Activated CD8-positive, alpha-beta memory T cell treated with anti-CD3 and anti-CD28 coated beads, Interleukin-2, amount 50 U/mL, for 24 hours (primary cell): Measurements from ENCODE around the gene OR51B2.
"Not testable (repeated sequence)": the region's sequence is repeated elsewhere in the genome, so short reads cannot be mapped to it uniquely, and the experiment has no call there.

Experiments
- DNase-seq: peaks from one replicate; pipeline ENCODE4 v3.0.0-alpha.2; 2020; ENCODE audit errors: extremely low read depth

Gene OR51B2, protein sequence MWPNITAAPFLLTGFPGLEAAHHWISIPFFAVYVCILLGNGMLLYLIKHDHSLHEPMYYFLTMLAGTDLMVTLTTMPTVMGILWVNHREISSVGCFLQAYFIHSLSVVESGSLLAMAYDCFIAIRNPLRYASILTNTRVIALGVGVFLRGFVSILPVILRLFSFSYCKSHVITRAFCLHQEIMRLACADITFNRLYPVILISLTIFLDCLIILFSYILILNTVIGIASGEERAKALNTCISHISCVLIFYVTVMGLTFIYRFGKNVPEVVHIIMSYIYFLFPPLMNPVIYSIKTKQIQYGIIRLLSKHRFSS

DNA sequence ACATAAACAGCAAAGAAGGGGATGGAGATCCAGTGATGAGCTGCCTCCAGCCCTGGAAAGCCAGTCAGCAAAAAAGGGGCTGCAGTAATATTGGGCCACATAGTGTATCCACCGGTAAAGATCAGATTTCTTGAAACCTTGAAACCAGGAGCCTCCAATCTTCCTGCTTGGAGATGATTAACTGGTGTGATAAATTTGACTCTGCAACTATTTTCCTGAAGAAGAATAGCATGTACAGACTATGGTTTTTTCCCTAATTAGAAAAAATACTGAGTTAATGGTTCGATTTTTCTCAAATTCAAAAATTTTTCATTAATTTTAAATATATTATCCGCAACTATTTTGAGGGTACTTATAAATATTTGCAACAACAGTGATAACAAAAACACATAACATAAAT, at the start of gene OR51B2:
OR51B2 (minus strand) TSS at position 101 of the 400 bp plus-strand sequence; CDS start at position 101, 0 bp downstream.
- DNase-seq = no peak

DNA sequence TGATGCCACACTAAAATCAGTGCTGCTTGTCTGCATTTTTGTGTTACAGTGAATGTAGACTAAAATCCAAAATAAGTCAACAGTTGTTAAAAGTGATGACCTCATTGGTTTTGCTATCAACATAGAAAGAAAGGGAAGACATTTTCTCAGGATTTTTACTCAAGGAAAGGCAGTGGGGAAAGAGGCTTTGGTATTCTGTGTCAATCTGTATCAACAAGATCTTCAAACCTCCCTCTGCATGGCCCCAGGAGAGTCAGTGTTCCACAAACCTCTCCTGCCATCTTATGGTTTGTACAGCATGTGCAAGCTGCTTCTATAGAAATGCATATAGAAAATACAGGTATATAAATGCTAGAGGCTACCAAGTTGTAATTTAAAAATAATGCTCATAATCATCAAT, 45.7 kb upstream of the OR51B2 start:
- DNase-seq = no peak

DNA sequence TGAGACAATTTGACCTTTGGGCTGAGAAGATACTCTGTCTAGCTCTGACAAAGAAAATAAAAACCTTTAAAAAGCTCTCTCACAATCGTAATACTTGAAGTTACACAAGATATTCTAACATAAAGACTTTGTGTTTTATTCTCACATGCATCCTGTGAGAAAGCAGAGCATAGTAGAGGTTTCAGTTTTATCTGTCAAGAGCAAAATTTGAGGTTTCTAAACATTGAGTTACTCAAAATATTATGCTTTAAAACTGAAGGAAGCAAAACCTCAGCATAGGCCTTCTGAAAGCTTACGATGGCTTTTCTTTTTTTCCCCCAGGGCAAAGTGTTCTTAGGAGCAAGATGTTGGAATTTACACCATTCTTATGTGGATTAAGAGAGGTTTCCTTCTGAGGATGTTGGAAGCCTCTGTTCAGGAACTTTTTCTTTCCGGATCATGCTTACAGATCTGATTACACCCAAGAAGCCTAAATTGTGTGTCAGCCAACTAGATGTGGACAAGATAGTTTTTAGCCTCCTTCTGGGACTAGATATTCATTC, 44.5 kb upstream of the OR51B2 start:
- DNase-seq = no peak

DNA sequence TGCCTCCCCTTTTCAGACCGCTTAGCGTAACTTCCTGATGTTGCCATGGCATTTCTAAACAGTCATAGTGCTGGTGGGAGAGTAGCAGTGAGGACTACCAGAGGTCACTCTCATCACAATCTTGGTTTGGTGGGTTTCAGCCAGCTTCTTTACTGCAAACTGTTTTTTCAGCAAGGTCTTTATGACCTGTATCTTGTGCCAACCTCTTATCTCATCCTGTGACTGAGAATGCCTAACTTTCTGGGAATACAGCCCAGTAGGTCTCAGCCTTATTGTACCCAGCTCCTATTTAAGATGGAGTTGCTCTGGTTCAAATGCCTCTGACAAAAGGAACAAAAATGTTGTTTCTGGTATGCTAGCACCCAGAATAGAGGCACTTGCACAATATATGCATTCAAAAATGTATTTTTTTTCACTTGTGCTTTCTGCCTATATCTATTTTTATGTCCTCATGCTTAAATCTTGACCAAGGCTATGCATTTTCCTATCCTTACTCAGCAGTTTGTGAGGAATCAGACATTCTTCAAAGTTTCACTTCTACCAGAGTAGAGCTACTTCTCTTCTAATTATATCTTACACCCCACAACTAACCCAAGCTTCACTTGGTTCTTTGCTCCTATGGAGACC, 43.5 kb upstream of the OR51B2 start:
- DNase-seq = no peak

DNA sequence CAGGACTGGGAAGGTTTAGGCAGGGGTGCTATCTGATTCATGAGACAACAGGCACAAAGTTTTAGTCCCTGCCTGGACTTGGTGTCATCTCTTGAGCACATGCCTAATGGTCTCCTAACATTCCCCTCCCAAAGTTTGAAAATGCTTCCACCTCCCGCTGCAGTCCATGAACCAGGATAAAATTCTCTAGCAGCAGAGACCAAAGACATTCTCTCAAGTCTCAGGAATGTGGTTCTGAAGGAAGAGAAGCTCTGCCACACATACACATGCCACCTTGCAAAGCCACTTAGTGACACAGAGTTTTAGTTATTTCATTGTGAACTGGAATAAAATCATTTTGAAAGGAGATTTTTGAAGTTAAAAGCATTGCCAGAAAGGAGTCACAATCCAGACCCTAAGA, 42.8 kb upstream of the OR51B2 start:
- DNase-seq = no peak

DNA sequence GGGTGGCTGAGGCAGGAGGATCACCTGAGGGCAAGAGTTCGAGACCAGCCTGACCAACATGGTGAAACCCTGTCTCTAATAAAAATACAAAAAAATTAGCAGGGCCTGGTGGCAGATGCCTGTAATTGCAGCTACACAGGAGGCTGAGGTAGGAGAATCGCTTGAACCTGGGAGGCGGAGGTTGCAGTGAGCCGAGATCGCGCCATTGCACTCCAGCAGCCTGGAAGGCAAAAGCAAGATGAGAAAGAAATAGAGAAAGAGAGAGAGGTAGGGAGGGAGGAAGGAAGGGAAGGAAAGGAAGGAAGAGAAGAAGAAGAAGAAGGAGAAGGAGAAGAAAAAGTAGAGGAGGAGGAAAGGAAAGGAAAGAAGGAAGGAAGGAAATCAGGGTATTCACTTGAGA, 42.3 kb upstream of the OR51B2 start:
- not testable (repeated sequence) for DNase-seq

DNA sequence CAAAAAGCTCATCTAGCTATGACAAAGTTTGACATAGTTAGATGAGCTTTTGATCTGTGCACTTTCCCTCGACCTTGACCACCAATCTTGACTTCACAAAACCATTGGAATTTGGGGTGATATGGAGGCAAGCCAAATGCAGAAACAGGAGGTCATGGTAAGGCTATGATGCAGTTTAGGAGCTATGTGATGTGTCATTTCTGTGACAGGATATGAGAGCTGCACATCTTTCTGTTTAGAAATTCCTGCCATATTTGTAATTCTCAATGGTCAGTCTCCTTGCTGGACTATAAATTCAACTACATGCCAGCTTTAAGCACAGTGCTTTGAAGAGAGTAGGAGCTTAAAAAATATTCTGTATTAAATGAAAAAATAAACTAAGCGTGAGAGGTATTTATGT, 40.1 kb upstream of the OR51B2 start:
- DNase-seq = no peak

DNA sequence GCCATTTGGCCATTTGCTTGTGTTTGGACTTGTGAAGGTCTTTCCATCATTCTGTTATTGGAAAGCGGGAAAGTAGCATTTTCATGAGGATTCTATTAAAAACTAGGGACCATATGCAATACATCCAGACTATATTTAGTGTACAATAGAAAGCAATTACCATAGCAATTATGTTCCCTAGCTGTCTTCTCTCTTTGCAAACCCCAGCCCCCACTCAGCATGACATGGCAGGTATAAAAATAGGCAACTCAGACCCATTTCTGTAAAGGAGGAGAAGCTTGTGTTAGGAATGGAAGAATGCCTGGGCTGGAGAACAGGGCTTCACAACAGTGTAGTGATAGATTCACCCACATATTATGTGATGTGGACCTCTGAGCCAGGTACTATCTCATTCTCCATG, 39.6 kb upstream of the OR51B2 start:
- DNase-seq = no peak

DNA sequence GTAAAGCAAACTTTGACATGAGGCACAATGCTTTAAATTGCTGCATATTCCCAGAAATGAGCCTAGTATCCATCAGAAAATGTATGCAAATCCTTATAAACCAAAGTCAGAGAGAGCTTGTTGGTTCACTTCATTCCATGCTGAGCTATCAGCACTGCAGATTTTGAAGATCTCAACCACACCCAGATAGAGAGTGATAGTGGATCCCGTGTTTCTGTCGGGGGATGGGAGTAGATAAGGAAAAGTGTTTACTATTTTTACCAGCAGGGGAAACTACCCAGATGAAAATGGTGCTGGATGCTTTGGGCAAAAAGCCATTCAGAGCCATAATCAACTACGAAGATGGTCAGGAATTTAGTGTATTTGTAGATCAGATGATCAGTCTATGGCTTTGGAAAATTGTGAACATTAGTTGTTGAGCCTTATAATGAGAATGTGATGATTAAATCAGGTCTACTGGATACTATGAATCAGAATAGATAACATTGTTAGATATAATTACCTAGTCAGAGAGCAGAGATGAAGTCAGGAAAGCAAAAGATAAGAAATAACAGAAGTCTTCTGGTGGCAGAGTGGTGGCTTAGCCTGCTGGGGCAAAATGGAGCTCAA, 38.0 kb upstream of the OR51B2 start:
- no peak for DNase-seq

DNA sequence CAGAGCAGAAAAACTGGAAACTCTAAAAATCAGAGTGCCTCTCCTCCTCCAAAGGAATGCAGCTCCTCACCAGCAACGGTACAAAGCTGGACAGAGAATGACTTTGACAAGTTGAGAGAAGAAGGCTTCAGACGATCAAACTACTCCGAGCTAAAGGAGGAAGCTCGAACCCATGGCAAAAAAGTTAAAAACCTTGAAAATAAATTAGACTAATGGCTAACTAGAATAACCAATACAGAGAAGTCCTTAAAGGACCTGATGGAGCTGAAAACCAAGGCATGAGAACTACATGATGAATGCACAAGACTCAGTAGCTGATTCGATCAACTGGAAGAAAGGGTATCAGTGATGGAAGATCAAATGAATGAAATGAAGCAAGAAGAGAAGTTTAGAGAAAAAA, 31.9 kb upstream of the OR51B2 start:
- DNase-seq = not testable (repeated sequence)

DNA sequence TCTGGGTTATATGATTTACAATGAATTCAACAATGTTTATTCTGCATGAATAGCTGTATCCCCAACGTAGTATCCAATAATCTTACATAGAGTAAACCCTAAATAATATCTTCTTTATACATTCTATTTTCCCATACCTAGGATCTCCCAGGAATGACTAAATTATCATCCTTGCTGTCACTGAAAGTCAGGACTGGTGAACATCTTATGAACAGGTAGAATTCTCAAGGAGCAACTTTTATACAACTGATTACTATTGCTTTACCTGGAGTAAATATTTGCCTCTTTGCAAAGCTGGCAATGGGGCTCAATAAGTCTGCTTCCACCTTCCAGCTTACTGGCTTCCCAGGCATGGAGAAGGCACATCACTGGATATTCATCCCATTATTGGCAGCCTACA, 27.1 kb upstream of the OR51B2 start, which contains the start of gene OR51B6:
OR51B6 (plus strand) TSS at position 301 of the 400 bp plus-strand sequence; CDS start at position 301, 0 bp downstream.
- no peak for DNase-seq

DNA sequence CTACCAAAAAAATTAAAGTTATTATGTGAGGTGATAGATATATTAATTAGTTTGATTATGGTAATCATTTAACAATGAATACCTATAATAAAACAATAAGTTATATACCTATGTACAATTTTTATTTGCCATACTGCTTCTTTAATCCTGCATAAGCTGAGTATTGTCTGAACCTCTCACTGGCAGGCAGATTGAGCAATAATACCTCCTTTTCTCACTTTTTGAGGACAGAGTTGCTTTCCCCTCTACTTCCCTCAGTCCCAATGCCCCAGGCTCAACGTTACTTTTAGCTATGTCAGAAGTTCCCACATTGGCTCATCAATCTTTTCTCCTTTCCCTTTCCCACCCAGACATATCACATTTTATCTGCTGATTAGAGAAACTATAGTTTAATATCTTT, 25.5 kb upstream of the OR51B2 start:
- DNase-seq = no peak

DNA sequence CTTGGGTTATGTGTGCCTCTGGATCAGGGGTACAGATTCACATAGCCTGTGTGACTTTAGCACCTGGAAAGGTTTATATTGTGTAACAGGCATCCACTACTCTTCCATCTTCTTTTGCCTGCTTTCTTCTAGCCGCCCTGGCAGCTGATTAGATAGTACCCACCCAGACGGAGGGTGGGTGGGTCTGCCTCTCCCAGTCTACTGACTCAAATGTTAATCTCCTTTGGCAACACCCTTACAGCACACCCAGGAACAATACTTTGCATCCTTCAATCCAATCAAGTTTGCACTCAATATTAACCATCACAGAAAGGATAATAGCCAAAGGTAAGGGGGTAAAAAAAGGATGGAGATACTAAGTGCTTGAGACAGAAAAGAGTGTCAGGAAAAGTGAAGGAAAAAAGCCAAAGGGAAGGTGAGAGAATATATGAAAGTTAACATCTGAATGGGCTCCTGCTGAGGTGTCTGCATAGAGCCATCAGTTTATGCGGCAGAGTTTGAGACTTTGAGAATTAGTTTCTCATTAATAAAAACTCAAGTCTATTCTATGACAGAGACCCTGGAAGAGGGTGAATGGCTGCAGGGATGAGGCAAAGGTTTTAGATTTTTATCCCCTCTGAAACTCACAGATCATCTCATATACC, 24.6 kb upstream of the OR51B2 start:
- DNase-seq = no peak

DNA sequence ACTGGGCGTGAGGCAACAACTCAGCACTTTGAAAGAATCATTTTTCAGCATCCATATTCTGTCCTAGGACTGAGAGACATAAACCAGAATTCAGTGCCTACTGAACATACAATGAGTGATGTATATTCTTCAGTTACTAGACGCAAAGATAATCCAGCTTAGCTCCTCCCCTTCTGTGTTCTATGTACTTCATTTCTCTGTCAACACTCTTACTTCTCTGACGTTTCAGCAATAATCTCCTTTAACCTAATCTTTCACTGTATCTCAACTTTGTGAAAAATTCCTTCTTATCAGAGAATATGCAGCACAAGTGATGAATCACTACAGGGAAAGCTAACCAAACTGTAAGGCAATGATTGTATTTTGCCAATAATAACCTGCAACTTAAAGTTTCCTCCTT, 21.7 kb upstream of the OR51B2 start:
- DNase-seq = no peak

DNA sequence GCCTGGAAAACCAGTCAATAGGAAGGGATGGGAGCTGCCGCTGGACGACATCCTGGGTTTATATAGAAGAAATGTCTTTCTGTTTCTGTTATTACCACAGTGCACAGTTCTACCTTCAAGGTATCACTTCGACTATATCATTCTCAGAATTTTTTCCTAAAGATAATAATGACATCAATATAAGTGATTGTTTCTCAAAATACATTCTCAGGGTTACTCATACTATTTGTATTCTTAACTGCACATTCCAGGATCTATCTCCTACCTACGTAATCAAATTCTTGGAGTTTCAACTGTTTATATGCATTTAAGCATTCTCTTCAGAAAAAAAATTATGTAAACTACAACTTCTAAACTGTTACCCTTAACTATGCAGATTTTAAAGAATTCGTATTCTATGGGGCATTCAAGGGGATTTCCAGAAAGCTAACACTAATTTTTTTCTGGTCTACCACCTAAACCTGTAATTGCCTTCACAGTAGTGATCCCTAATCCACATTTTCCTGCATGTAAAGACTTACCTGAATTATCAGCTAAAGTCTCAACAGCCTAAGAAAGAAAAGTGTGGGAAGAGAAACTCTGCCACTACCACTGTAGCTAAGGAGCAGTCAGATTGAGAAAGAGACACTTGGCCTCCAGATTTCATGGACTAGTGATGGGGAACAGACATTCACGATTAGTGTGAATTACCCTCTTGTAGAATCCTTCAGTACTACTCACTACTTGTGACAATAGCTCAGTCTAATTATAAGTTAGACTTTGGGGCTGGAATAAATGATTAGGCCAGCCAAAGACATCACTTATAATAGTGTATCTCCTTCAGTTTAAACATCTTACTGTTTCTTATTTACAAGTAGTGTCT, 19.6 kb upstream of the OR51B2 start, which contains the start of gene OR51B5:
OR51B5 (minus strand) TSS at position 51 of the 862 bp plus-strand sequence; CDS start at position 51, 0 bp downstream.
- no peak for DNase-seq

DNA sequence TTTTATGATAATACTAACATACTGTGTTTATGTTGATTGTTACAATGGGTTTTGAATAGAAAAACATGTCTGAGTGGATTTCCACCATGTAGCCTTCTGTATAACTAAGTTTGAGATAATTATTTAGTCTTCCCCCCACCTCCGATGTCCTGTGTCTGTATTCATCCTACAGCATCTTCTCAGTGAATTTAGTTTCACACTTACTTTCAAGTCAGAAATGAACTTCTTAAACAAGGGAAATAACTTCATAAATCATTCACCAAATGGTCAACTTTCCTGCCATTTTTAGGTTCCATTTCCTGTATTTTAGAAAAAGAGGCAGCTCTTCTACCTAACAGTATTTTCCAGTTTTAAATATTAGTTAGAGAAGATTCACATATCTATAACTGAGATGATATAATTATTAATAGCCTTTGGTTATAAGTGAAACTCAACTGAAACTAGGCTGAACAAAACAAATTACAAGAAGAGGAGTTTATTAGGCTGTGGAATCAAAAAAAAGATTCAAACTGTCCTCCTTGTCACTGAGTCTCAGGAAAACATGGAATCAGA, 15.8 kb upstream of the OR51B2 start:
- DNase-seq = no peak

DNA sequence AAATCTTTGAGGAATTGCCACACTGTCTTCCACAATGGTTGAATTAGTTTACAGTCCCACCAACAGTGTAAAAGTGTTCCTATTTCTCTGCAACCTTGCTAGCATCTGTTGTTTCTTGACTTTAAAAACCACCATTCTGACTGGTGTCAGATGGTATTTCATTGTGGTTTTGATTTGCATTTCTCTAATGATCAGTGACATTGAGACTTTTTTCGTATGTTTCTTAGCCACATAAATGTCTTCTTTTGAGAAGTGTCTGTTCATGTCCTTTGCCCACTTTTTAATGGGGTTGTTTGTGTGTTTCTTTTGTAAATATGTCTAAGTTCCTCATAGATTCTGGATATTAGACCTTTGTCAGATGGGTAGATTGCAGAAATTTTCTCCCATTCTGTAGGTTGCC, 13.2 kb upstream of the OR51B2 start:
- not testable (repeated sequence) for DNase-seq

DNA sequence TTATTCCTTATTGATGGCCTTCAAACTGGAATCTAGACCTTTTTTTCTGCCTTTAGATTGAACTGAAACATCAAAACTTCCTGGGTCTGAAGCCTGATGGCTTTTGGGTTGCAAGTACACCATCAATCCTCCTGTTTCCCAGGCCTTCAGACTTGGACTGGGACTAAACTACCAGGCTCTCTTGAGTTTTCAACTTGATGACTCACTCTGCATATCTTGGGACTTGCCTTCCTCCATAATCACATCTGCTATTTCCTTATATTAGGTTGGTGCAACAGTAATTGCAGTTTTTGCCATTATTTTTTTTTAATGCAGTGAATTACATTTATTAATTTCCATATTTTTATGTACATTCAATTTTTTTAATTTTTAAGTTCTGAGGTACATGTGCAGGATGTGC, 12.2 kb upstream of the OR51B2 start:
- no peak for DNase-seq

DNA sequence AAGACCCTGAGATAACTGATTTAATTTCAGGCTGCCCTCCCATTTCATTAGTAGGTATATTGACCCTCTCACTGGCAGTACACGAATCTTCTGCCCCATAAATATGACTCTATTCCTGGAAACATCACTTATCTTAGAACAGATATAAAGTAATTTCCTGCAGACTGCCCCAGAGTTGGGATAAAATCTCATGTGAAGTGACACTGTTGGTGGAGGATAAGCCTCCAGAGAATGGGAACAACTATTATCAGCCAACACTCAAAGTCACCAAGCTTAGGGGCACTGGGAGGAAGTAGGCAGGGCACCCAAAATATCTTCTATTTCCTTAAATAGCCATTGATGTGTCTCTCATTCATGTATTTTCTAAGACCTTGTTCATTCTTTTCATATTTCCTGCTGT, 11.1 kb upstream of the OR51B2 start:
- DNase-seq = no peak

DNA sequence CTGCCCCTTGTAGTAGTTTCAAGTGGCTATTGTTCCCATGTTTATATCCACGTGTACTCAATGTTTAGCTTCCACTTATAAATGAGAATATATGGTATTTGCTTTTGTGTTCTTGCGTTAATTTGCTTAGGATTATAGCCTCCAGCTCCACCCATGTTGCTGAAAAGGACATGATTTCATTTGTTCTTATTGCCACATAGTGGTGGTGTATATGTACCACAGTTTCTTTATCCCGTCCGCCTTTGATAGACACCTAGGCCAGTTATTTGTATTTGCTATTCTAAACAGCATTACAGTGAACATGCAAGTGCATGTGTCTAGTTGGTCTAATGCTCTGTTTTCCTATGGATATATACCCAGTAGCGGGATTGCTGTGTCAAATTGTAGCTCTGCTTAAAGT, 6.8 kb downstream of the OR51B2 start:
- no peak for DNase-seq
